Activated T-cell treated with anti-CD3 and anti-CD28 coated beads, Interleukin-2, amount 50 U/mL, for 48 hours (primary cell): ENCODE measurements around the gene DACH2.
"Not testable (repeated sequence)": the region's sequence is repeated elsewhere in the genome, so short reads cannot be mapped to it uniquely, and the experiment has no call there.

Source experiments
- DNase-seq, 2 experiments: peaks; one replicate each; pipeline ENCODE4 v3.0.0-alpha.2; 2020

DACH2 gene

DNA sequence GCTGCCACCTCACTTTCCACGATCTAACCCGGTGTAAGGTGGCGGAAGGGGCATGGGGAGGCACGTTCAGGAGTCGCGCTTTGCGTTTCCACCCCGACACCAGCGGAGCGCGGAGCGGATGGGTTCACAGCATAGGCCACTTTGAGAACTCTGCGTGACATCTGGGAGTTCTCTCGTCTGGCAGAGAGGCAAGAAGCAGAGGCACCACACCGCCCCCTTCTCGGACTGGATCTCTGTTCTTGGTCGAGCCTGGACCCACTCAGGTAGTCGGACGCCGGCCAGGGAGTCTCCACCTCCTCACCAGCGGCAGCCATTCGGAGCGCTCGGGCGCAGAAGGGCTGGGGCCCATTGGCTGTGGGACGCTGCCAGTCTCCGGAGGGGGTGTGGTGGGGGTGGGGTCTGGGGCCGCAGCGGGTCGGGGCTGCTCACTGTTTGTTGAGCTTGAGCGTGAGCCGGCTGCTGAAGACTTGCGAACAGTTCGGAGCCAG is at the start of gene DACH2:
TSS of gene DACH2 (plus strand) at position 428 of the 488 bp plus-strand sequence.
- peak; percentile 58 to 66 for DNase-seq

DNA sequence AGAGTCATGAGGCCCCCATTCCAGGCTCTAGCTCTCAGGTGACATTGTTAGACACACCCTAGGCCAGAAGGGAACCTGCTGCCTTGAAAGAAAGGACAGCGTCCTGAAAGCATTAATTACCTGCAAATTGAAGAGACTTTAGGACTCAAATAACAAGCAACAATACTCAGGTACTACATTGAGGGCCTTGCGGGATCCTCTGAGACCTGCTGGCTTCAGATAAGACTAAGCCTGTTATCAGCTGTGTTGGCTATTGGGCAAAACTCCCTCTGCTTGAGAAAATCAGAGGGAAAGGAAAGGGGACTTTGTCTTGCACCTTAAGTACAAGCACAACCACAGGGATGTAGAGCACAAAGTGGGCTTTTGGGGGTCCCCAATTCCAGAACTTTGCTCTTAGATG is 45.9 kb upstream of the DACH2 start:
- no peak for DNase-seq

DNA sequence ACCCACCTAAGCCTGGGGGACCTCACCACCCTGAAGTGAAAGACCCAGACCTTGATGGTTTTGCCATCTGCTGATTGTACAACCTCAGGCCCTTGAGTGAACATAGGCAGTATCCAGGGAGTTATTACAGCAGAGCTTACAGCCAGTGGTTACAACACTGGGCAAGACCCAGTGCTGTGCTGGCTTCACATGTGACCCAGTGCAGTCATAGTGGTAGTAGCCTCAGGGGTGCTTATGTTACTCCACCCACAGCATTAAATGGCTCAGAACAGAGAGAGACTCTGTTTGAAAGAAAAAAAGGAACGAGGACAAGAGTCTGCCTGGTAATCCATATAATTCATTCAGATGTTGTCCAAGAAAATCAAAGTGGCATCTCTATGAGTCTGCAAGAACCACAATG is 45.2 kb upstream of the DACH2 start:
- no peak for DNase-seq

DNA sequence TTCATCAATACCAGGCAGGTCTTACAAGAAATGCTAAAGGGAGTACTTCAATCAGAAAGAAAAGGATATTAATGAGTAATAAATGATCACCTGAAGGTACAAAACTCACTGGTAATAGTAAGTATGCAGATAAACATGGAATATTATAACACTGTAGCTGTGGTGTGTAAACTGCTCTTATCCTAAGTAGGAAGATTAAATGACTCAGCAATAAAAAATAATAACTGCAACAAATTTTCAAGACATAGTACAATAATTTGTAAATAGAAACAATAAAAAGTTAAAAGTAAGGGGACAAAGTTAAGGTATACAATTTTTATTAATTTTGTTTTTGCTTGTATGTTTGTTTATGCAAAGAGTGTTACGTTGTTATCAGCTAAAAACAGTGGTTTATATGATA is 43.7 kb upstream of the DACH2 start:
- no peak for DNase-seq

DNA sequence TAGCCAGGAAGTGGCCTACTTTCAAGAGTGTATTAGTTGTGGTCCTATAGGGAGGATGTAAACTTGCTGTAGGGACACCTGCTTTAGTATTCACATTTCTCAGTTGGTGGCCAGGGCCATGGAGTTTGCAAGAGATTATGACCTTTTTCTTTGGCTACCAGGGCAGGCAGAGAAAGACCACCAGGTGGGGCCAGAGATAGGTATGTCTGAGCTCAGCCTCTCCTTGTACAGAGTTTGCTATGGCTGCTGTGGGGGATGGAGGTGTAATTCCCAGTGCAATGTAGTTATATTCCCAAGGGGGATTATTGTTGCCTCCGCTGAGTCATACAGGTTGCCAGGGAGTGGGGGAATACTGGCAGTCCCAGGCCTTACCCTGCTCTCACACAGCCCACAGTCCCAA is 26.3 kb upstream of the DACH2 start:
- no peak for DNase-seq

DNA sequence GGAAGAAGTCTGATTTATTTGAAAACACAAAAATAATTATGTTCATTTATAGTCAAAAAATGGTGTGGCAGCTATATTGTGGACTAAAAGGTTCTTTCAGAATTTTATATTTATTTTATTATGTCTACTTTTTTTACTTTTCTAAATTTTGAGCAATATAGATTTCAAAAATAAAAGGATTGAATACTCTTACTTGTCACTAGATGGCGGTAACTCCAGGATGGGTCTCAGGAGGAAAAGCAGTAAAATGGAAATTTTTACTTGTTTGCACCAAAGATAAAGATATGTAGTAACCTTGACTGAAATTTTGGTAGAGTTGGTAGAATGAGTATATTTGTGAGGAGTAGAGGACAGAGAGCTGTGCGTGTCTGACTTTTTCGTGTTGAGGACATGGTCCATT is 14.5 kb upstream of the DACH2 start:
- no peak for DNase-seq

DNA sequence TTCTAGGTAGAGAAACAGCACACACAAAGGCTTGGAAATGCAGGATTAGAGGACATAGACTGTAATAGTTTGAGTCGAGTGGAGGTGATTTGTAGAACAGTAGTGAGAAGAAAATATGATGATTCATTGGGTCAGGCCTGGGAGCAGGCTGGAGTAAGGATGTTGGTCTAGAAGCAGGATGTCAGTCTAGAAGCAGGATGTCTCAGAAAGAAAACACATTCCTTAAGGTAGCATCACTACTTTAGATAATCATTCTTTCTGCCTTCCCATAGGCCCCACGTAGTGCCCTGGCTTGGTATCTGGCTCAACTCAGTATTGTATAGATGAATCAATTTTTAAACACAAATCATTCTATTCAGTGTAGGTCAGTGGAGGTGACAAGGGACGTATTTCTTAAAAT is 11.2 kb upstream of the DACH2 start:
- DNase-seq = no peak

- no peak for DNase-seq
Observed at GRCh38 chrX:86141786-86142185, 6.5 kb upstream of the DACH2 start.

DNA sequence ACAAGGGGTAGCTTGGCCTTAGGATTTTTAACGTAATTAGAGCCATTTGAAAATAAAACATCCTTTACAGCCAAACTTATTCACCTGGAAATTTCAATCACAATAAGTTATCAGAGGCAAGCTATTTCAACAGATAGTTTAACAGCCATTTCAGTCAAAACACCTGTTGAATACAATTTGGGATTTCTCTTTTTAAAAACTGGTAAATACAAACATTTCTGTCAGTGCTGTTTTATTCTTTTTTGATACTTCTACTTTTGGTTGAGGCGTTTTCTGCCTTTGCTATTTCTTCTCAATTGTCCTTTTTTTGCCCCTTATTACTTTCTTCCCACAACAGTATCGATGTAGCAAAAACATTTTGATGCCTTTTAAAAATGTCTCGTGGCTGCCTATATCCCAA is 2.1 kb upstream of the DACH2 start:
- no peak for DNase-seq

DNA sequence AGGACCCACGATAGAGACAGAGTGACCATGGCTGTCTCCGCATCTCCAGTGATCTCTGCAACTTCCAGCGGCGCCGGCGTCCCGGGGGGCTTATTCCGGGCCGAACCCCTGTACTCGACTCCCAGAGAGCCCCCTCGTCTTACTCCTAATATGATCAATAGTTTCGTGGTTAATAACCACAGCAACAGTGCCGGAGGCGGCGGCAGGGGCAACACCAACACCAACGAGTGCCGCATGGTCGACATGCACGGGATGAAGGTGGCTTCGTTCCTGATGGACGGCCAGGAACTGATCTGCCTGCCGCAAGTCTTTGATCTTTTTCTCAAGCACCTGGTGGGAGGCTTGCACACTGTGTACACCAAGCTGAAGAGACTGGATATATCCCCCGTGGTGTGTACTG is 343 bp downstream of the DACH2 start:
- no peak for DNase-seq

DNA sequence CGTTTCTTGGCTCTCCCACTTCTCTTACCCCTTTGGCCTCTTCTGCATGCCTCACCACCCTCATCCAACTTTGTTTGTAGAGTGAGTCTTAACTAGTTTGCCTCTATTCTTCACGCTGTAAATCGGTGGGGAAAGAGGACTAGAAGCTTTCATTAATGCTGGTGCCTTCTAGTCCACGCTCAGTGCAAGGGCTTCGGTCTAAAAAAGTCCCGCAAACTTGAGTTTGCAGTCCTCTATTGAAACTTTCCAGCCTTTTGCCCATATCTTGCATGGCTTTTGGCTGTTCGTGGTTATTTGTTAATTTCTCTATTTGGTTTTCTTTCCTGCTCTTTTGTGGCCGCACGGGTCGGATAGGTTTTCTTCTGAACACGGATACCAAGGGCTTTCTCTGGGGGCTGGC is 868 bp downstream of the DACH2 start:
- no peak for DNase-seq

DNA sequence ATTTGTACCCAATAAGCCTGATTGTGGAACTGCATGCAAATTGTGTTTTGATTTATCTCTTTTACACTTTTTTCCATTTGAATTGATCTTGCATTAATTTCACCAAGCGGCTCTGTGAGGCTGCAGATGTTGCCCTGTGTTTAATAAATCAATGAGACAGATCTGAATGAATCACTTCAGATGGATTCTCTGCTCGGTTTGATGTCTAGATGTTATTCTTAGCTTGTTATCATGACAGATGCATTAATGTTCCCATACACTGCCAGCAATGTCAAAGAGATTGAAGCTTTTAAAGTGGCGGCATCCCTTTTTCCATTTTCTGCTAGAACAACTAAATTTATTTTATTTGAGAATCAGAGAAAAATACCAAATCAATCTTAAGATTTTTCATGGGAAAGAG is 6.3 kb downstream of the DACH2 start:
- no peak for DNase-seq

GRCh38 chrX:86171366-86171765 is 23.1 kb downstream of the DACH2 start:
- DNase-seq = peak; percentile 17 to 19

DNA sequence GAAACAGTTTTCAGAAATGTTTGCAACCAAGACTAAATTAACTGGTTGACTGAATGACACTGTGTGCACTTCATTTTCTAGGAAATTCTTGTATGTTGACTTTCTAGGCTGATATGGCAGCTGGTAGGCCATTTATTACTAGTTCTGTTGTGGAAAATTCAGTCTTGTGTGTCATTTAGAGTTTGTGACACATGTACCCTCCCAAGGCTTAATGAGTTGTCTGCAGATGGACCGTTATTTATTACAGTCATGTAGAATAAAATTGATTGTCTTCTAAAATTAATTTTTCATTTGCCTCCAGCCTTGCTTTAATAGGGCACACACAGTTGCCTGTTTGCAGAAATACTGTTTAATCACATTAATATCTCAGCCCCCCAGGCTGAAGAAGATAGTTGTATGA is 30.7 kb downstream of the DACH2 start:
- DNase-seq = no peak

GRCh38 chrX:86181325-86181724 is 33.1 kb downstream of the DACH2 start:
- not testable (repeated sequence) for DNase-seq

DNA sequence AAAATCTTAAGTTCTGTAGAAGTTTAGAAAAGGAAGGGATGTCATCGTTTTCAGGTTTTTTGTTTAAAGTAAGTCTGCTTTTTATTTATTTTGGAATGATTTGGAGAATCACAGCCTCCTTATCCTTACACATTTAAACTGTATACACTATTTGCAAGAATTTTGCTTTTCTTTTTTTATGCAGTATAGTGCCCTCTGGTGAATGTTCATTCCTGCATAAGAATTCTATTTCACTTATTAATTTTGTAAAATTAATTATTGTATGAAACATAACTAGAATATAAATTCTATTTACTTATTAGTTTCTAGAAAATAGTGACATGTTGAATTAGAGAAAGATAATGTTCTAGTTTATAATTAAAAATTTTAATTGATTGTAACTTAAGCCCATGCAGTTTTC is 44.6 kb downstream of the DACH2 start:
- DNase-seq = no peak

DNA sequence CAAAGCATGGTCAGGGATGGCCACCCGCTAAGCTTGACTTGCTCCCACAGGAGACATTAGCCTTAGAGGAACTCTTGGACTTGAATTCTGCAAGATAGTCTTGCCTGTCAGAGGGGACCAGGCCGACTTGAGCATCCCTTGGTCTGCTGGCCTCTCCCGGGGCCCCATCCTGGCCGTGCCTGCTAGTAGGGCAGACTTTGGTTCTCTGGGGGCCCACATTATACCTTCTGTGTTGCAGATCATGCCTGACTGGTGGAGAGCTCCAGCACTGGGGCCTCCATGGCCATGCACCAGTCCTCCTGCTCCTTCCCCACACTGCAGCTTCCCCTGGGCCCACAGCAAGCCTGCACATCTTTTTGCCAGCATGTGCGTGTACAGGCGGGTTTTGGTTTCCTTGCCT is 46.5 kb downstream of the DACH2 start:
- DNase-seq = no peak

GRCh38 chrX:86195343-86195742 is 47.1 kb downstream of the DACH2 start:
- DNase-seq = no peak

- DNase-seq = no peak
Observed at GRCh38 chrX:86197815-86198214, 49.6 kb downstream of the DACH2 start.

DNA sequence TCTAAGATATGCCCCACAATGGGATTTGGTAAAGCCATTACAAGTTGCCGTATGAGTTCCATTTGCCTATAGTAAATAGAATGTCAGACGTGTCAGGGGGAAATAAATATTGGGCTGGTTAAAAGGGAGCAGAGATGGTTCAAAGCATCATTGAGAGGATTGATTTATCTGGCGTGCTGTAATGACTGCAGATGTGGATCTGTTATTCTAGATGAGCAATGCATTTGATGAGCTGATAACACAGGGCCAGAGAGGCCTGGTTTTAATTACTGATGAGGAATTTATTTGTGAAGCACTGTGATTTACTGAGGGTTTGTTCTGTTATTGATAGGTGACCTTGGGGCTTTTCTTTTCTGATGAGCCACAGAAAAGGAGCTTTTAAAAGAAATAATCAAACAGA is 62.5 kb downstream of the DACH2 start:
- DNase-seq = no peak

- no peak for DNase-seq
Observed at GRCh38 chrX:86215260-86215659, 67.0 kb downstream of the DACH2 start.

GRCh38 chrX:86237482-86237881 is 89.2 kb downstream of the DACH2 start:
- no peak for DNase-seq

GRCh38 chrX:86241547-86241946 is 93.3 kb downstream of the DACH2 start:
- DNase-seq = no peak

DNA sequence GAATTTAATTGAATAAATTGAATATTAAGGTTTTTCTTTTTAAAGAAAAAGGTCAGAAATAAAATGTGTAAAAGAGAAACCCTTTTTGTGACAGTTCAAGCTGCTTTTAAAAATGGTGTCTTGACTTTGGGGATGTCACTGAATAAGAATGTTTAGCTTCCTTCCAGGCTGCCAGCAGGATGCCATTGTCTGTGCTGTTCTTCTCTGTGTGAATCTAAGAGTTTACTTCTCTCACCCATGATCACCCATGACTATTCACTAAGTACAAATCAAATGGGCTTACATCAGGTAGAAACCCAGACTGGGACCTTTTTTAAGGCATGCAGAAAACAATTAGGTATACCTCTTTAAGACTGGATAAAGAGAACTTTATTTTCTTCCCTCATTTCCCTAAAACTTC is 115.3 kb downstream of the DACH2 start:
- DNase-seq = no peak

GRCh38 chrX:86295293-86295692 is 147.0 kb downstream of the DACH2 start:
- DNase-seq = no peak

- no peak for DNase-seq
Observed at GRCh38 chrX:86322913-86323312, 174.7 kb downstream of the DACH2 start.
